Activated naive CD8-positive, alpha-beta T cell treated with anti-CD3 and anti-CD28 coated beads for 36 hours (primary cell): Measurements from ENCODE around the gene GOLGA7B. TPM values are rescaled to one million over a fixed set of nuclear protein-coding genes. Genes with fewer than 3 reads are reported as not detected.
A peak's percentile ranks its signal among the peaks of the same experiment; 100 is the strongest.

Experiments used
- DNase-seq: peaks from one replicate; pipeline ENCODE4 v3.0.0; 2021
- H3K27ac Mint-ChIP-seq: one replicate; pipeline ENCODE4 v1.8.0; 2022; ENCODE audit warnings: mild to moderate bottlenecking, moderate library complexity, mixed read lengths
- H3K27me3 Mint-ChIP-seq: one replicate; pipeline ENCODE4 v1.8.0; 2022; ENCODE audit warnings: mild to moderate bottlenecking, mixed read lengths
- H3K36me3 Mint-ChIP-seq: one replicate; pipeline ENCODE4 v1.8.0; 2021; ENCODE audit warnings: mild to moderate bottlenecking, mixed read lengths
- H3K4me1 Mint-ChIP-seq: one replicate; pipeline ENCODE4 v1.8.0; 2021; ENCODE audit warnings: mixed read lengths
- H3K4me3 Mint-ChIP-seq: one replicate; pipeline ENCODE4 v1.8.0; 2022; ENCODE audit warnings: mild to moderate bottlenecking, moderate library complexity, mixed read lengths
- H3K9me3 Mint-ChIP-seq: one replicate; pipeline ENCODE4 v1.8.0; 2022; ENCODE audit warnings: mixed read lengths
- total RNA-seq, 2 experiments: library from RNA; stranded (reverse); gene quantifications; one replicate each; pipeline ENCODE4 v1.2.3, GENCODE V29; 2021

The GOLGA7B gene
- total RNA-seq, 2 experiments from 2014 or later, result 0.80 to 0.90 TPM

DNA sequence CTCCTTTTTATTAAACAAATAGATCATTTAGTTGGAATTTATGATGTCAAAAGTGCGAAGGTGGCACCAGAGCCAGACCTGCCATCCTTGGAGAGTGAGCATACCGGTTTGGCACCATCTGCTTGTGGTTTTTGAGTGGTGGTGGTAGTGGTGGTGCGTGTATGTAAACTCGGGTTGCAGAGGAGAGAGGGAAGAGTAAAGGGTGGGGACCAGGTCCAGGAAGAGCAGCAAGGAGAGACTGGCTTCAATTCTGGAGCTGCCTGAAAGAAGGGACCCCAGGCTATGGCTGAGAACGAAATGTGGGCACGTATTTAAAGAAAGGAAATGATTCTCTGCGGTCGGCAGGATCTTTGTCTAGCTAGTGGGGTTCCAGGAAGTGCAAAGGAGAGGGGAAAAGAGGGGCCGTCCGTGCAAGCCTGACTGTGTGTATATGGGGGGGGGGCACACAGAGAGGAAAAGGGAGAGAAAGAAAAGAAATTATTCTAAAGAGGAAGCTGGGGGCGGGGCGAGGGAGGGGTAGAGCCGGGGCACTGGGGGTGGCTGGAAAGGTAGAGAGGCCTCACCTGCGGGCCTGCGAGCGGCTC lies 448 bp upstream of the GOLGA7B start:
- peaks cover 3% of the 10 kb centered on the region for H3K27me3 Mint-ChIP-seq
- peak overlapping the region; percentile 32 for H3K27ac Mint-ChIP-seq
- peak overlapping the region; percentile 77 for H3K4me3 Mint-ChIP-seq
- DNase-seq, result no peak
- no peaks in the 10 kb centered on the region for H3K36me3 Mint-ChIP-seq
- no peaks in the 10 kb centered on the region for H3K9me3 Mint-ChIP-seq
- peaks cover 34% of the 10 kb centered on the region for H3K4me1 Mint-ChIP-seq

GRCh38 chr10:97850446-97850845 lies 803 bp downstream of the GOLGA7B start:
- peak; percentile 30 for DNase-seq
- Mint-ChIP-seq H3K4me1 (peaks cover 34% of the 10 kb centered on the region), H3K4me3 (peak overlapping the region; percentile 79), H3K27me3 (peaks cover 3% of the 10 kb centered on the region), H3K36me3 (no peaks in the 10 kb centered on the region), H3K27ac (peak overlapping the region; percentile 55), H3K9me3 (no peaks in the 10 kb centered on the region)

- Mint-ChIP-seq H3K9me3 (no peaks in the 10 kb centered on the region), H3K36me3 (no peaks in the 10 kb centered on the region)
- no peak for DNase-seq
Observed at GRCh38 chr10:97851341-97852001, 1.8 kb downstream of the GOLGA7B start.

GRCh38 chr10:97852277-97852676 lies 2.6 kb downstream of the GOLGA7B start:
- no peak overlapping the region for H3K27ac Mint-ChIP-seq
- DNase-seq, result no peak
- peaks cover 2% of the 10 kb centered on the region for H3K36me3 Mint-ChIP-seq
- no peaks in the 10 kb centered on the region for H3K9me3 Mint-ChIP-seq
- H3K4me3 Mint-ChIP-seq, result no peak overlapping the region
- H3K4me1 Mint-ChIP-seq, result peaks cover 34% of the 10 kb centered on the region
- H3K27me3 Mint-ChIP-seq, result peaks cover 3% of the 10 kb centered on the region

More at GRCh38 chr10:97851341-97852001, 1.8 kb downstream of the GOLGA7B start:
- Mint-ChIP-seq H3K27ac (no peak overlapping the region), H3K4me1 (peaks cover 34% of the 10 kb centered on the region), H3K4me3 (peak overlapping the region; percentile 79), H3K27me3 (peaks cover 3% of the 10 kb centered on the region)

DNA sequence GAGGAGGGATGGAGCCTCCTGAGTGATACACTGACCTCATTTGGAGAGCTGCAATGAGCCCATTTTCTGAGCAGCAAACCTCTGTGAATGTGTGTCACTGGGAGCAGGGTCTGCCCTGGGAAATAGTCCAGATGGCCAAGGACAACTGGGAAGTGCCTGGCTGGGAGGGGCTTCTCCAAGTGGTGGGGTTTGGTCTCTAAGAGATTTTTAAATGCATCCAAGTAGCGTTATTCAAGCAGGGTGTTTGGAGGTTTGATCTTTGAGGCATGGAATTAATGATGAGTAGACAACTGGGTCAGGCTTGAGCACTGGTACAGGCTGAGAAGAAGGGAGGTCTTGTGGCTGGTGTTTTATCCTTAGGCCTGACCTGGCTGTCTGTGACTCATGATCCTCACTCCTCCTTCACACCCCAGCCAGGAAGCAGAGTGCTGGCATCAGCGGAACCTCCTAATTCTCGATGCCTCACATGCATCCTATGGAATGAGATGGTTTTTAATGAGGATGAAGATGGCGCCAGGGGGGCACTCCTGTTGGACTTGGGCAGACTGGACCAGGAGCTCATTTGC lies 3.3 kb downstream of the GOLGA7B start:
- H3K4me1 Mint-ChIP-seq, result peaks cover 36% of the 10 kb centered on the region
- peaks cover 2% of the 10 kb centered on the region for H3K36me3 Mint-ChIP-seq
- no peaks in the 10 kb centered on the region for H3K9me3 Mint-ChIP-seq
- H3K27me3 Mint-ChIP-seq, result peaks cover 3% of the 10 kb centered on the region
- DNase-seq, result no peak
- H3K4me3 Mint-ChIP-seq, result no peak overlapping the region
- H3K27ac Mint-ChIP-seq, result no peak overlapping the region

- Mint-ChIP-seq H3K36me3 (peaks cover 2% of the 10 kb centered on the region), H3K27ac (no peak overlapping the region), H3K4me3 (no peak overlapping the region), H3K9me3 (no peaks in the 10 kb centered on the region), H3K27me3 (peaks cover 3% of the 10 kb centered on the region), H3K4me1 (peaks cover 41% of the 10 kb centered on the region)
- no peak for DNase-seq
Observed at GRCh38 chr10:97854743-97855142, 5.1 kb downstream of the GOLGA7B start.

DNA sequence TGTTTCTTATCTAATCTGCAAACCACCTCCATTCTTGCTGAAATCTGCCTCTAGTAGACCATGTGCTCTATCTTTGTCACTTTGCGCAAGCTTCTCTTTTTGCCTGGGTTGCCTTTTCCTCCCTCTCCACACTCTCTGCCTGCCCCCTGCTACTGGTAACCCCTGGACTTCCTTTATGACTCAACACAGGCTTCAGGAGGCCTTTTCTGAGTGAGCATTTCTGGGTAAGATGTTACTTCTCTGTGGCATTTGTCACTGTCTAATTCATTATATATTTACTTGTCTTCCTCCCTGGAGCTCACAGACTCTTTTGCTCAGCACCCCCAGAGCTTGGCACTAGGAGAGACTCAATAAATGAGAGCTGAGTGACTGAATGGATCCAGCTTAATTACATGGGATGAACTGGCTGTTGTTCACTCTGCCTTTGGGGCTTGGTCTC lies 8.4 kb downstream of the GOLGA7B start:
- H3K36me3 Mint-ChIP-seq, result peaks cover 2% of the 10 kb centered on the region
- no peak overlapping the region for H3K27ac Mint-ChIP-seq
- H3K27me3 Mint-ChIP-seq, result no peaks in the 10 kb centered on the region
- peaks cover 13% of the 10 kb centered on the region for H3K4me1 Mint-ChIP-seq
- no peaks in the 10 kb centered on the region for H3K9me3 Mint-ChIP-seq
- DNase-seq, result peak; percentile 13
- H3K4me3 Mint-ChIP-seq, result no peak overlapping the region

DNA sequence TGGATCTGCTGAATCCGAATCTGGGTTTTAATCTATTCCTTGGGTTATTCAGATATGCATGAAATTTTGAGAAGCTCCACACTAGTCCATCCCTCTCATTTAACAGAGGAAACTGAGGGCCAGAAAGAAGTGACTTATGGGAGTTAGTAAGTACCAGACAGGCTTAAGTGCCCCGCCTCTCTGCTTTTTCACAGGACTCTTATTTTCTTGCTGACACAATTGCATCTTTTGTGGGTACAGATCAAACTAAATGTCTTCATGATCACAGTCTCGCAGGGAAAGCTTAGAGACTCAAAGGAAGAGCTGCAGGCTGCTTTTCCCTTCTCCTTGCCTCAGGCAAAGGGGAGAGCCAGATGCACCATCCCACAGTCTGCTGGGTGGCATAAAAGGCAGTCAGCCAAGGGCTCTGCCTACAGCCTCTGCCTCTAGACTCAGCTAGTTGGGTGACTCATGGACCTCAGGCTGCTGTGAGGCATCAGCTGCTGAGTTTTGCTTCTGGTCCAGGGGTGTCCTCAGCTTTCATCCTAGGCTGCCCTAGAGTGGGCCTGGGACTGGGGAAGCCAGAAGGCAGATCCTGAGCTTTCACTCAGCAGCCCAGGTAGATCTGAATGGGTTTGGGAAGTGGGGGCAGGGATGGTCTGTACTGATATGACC lies 11.6 kb downstream of the GOLGA7B start:
- Mint-ChIP-seq H3K27me3 (no peaks in the 10 kb centered on the region), H3K4me1 (peaks cover 12% of the 10 kb centered on the region), H3K4me3 (no peak overlapping the region), H3K27ac (no peak overlapping the region), H3K9me3 (no peaks in the 10 kb centered on the region), H3K36me3 (peaks cover 2% of the 10 kb centered on the region)
- DNase-seq, result no peak

GRCh38 chr10:97861924-97862323 lies 12.3 kb downstream of the GOLGA7B start:
- no peak for DNase-seq
- Mint-ChIP-seq H3K9me3 (no peaks in the 10 kb centered on the region), H3K4me1 (peaks cover 12% of the 10 kb centered on the region), H3K4me3 (no peak overlapping the region), H3K36me3 (peaks cover under 1% of the 10 kb centered on the region), H3K27ac (no peak overlapping the region), H3K27me3 (no peaks in the 10 kb centered on the region)

DNA sequence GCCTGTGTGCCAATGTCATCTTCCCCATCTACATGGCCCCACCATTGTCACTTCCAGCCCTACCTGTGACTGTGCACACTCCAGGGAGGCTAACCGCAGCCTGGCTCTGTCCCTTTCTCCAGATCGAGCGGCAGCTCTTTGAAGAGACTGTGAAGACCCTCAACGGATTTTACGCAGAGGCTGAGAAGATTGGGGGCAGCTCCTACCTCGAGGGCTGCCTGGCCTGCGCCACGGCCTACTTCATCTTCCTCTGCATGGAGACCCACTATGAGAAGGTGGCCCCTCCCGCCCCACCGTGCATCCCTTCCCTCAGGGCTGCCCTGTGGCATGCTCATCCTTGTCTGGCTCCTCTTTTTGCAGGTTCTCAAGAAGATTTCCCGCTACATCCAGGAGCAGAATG lies 14.2 kb downstream of the GOLGA7B start:
- no peak for DNase-seq
- Mint-ChIP-seq H3K9me3 (no peaks in the 10 kb centered on the region), H3K27ac (no peak overlapping the region), H3K27me3 (no peaks in the 10 kb centered on the region), H3K4me1 (peaks cover 2% of the 10 kb centered on the region), H3K4me3 (no peak overlapping the region), H3K36me3 (no peaks in the 10 kb centered on the region)

GRCh38 chr10:97865488-97865887 lies 15.8 kb downstream of the GOLGA7B start:
- Mint-ChIP-seq H3K27me3 (no peaks in the 10 kb centered on the region), H3K27ac (no peak overlapping the region), H3K4me1 (peaks cover 12% of the 10 kb centered on the region), H3K4me3 (no peak overlapping the region), H3K9me3 (no peaks in the 10 kb centered on the region), H3K36me3 (no peaks in the 10 kb centered on the region)
- no peak for DNase-seq

DNA sequence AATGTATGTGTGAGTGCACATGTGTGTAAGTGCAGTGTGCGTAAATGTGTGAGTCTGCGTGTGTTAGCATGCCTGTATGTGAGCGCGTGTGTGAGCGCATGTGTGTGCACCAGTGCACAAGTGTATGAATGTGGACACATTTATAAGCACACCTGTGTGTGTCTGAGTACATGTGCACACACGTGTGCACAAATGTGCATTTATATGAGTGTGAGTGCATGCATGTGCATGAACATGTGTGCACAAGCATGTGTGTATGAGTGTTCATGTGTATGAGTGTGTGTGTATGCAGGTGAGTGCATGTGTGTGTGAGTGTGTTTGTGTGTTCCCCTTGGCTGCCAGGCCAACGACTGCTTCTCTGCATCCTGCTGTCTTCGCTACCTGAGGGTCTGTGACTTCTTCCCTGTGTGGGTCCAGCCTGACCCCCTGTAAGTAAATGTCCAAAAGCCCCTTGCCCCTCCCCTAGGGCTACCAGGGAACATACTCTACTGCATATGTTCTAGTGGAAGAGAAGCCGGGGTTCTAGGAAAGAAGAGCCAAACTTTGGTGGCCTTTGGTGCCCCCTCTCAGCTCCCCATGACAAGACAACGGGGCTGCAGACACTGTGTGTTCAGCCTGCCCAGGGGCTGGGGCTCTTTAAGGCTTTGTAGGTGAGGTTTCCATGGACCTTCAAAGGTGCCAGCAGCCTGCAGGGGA lies 17.0 kb downstream of the GOLGA7B start:
- Mint-ChIP-seq H3K36me3 (no peaks in the 10 kb centered on the region), H3K4me3 (no peak overlapping the region), H3K9me3 (no peaks in the 10 kb centered on the region), H3K4me1 (peaks cover 12% of the 10 kb centered on the region), H3K27me3 (no peaks in the 10 kb centered on the region), H3K27ac (no peak overlapping the region)
- DNase-seq, result no peak

- Mint-ChIP-seq H3K4me3 (no peak overlapping the region), H3K27me3 (no peaks in the 10 kb centered on the region), H3K4me1 (peaks cover 12% of the 10 kb centered on the region), H3K27ac (no peak overlapping the region), H3K9me3 (no peaks in the 10 kb centered on the region), H3K36me3 (no peaks in the 10 kb centered on the region)
- no peak for DNase-seq
Observed at GRCh38 chr10:97867220-97867800, 17.7 kb downstream of the GOLGA7B start.

GRCh38 chr10:97868134-97868685 lies 18.6 kb downstream of the GOLGA7B start:
- no peaks in the 10 kb centered on the region for H3K9me3 Mint-ChIP-seq
- H3K4me1 Mint-ChIP-seq, result peaks cover 12% of the 10 kb centered on the region

More at GRCh38 chr10:97868134-97868685, 18.6 kb downstream of the GOLGA7B start:
- H3K36me3 Mint-ChIP-seq, result no peaks in the 10 kb centered on the region
- no peak overlapping the region for H3K27ac Mint-ChIP-seq
- no peak for DNase-seq
- no peak overlapping the region for H3K4me3 Mint-ChIP-seq
- no peaks in the 10 kb centered on the region for H3K27me3 Mint-ChIP-seq
